GM03348 (cell line): ENCODE data around the gene TRIM16.
"Not testable (repeated sequence)": the region's sequence is repeated elsewhere in the genome, so short reads cannot be mapped to it uniquely, and the experiment has no call there.

ENCODE experiments used
- DNase-seq: peaks from one replicate; pipeline ENCODE4 v3.0.0; 2012; ENCODE audit warnings: low spot score

Gene TRIM16

DNA sequence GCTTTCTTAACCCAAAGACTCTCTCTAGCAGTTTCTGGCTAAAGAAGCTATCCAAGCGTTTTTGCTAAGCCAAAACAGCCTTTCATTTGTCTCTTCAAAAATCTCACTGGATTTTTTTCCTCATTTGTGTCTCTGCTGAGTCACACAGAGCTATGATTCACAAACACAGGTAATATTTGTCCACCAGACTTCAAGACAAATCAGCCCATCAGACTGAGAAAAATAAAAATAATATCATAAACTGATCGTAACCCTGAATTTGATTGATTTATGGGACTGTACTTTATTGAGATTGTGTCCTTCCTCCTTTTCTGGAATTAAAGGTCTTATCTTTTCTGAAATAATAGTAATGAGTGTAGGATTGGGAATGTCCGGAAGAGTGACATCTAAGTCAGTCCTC is 25.8 kb downstream of the TRIM16 start:
- DNase-seq: no peak

DNA sequence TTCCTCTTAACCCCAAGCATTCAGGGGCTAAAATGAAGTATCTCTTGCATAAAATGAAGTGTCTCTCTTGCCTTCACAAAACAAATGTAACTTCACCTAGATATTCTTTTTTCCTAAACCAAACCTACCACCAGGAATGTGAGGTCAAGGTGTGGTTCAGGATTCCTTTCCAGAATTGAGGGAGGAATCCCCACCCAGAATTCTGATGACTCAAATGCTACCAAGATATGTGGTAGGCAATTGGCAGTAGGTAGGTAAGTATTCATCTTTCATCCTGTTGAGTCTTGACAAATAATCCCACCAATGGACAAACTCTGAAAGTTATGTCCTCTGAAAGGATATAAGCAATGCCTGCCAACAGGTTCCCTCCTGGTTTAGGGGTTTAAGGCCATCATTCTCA is 26.2 kb downstream of the TRIM16 start:
- no peak for DNase-seq

GRCh38 chr17:15654886-15655561 is 29.1 kb downstream of the TRIM16 start:
- DNase-seq: no peak

GRCh38 chr17:15654401-15654800 is 29.7 kb downstream of the TRIM16 start:
- DNase-seq: not testable (repeated sequence)

GRCh38 chr17:15652960-15653359 is 31.2 kb downstream of the TRIM16 start:
- DNase-seq: no peak

DNA sequence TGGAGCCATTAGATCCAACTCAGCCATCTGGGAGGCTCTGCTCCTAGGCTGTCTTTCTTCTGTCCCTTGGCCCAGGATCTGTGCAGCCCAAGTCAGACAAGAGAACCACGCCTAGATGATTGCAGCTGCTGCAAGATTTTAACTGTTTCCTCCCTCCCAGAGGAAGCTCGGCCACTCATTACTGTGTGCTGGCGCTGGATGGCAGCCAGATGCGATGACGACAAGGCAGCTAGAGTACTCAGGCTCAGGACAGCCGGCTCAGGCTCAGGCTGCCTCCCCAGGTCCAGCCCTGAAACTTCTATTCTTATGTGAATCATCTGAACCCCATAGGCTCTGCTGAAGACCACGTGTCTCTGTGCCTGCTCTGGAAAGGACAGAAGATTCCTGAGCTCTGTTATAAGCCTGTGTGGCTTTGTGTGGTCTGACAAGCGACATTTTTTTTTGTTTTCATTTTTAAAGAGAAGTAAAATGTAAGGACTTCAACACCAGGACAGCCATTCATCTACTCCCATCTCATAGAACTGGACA is 32.5 kb downstream of the TRIM16 start:
- peak; percentile 94 for DNase-seq

GRCh38 chr17:15650741-15651582 is 33.1 kb downstream of the TRIM16 start:
- no peak for DNase-seq

- DNase-seq: peak; percentile 54
Observed at GRCh38 chr17:15649861-15650421, 34.2 kb downstream of the TRIM16 start.

DNA sequence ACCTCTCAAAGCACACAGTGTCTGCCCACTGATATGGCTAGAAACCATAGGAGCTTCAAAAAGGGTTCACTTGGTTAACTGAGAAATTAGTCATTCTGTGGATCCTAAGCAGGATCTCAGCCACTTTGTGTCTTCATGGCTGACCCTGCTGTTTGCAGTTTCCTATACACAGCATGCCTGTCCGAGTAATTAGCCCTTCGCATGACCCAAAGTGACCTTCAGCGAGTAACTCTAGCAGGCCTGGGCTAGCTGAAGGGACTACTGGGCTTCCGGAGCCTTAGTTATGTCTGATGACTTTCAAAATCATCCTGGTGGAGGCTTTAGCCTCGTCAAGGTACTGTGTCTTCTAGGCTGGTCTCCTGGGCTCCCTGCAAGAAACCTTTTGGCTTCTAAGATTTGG is 35.7 kb downstream of the TRIM16 start:
- no peak for DNase-seq

GRCh38 chr17:15645942-15646312 is 38.2 kb downstream of the TRIM16 start:
- DNase-seq: not testable (repeated sequence)

GRCh38 chr17:15645099-15645941 is 38.8 kb downstream of the TRIM16 start:
- DNase-seq: not testable (repeated sequence)

DNA sequence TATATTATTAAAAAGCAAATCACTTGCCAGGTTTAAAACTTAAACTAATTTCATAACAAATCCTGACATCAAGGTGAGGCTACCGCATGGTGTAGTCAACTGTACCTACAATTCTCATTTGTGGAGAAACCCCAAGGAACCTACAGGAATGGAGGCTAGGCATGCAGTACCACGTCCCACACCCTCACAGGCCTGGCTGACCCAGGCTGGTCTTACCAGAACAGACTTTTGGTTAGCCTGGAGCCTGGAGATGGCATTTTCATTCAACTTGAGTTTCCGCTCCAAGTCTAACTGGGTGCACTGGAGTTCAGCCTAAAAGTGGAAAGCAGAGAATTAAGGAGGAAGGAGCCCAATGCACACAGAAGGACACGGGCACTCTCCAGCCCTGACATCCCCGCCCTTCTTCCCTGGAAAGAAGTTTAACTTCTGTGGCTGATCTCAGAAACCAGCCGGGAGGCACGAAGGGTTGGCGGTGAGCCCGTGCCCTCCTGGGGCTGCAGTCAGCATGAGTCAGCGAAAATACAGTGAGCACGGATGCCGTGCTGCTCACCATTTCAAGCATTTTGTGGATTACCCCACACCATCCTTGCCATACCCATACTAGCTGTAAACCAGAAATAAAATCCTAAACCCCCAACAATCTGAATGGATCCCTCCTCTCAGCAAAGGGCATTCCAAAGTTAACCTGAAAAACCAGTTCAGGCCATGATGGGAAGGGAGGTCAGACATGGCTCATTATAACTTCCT is 41.4 kb downstream of the TRIM16 start:
- DNase-seq: not testable (repeated sequence)

DNA sequence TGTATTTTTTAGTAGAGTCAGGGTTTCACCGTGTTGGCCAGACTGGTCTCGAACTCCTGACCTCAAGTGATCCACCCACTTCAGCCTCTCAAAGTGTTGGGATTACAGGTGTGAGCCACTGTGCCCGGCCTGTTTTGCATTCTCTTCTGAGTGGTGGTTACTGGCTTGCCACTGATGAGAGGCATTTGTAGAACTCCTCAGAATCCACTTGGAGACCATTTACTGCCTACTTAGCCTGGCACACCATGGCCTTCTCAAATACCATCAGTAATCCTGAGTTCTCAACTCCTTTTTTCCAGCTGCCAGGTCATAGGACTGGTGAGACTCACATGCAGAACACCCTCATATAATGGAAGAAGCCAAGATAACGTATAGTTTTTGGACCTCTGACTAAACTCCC is 42.1 kb downstream of the TRIM16 start:
- DNase-seq: not testable (repeated sequence)

DNA sequence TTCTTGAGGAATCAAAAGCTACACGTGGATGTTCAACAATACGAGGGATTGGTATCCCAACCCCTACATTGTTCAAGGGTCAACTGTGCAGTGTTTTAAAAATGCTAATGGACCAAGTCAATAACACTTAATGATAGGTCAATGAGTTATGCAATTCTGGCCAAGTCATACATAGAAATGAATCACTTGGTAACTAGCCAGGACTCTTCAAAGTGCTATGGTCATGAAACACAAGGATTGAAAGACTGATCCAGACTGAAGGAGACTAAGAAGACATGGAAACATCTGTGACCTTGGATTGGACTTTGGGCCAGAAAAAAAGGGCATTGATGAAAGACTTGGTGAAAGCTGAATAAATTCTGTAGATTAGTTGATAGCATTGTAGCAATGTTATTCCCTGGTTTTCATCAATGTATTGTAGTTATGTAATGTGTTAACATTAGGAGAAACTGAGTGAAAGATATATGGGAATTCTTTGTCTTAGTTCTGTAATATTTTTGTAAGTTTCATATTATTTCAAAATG is 53.1 kb downstream of the TRIM16 start:
- DNase-seq: not testable (repeated sequence)

DNA sequence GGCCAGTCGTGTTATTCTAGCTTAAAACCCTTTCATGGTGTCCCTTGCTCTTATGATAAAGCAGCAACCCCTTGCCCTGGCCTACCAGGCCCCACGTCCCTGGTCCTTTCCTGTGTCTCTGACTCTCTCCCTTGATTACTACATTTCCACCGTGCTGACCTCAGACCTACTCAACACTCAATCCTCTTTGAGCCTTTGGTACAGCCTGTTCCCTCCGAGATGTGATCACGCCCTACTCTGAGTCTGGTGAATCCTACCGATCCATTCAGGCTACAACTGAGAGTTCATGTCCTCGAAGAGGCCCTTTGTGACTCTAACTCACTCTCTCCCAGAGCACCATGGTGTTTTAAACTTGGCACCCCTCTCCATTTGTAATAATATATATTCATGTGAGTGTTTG is 54.1 kb downstream of the TRIM16 start:
- not testable (repeated sequence) for DNase-seq

GRCh38 chr17:15623661-15624209 is 60.4 kb downstream of the TRIM16 start:
- DNase-seq: not testable (repeated sequence)

- DNase-seq: not testable (repeated sequence)
Observed at GRCh38 chr17:15623255-15623654, 60.9 kb downstream of the TRIM16 start.

DNA sequence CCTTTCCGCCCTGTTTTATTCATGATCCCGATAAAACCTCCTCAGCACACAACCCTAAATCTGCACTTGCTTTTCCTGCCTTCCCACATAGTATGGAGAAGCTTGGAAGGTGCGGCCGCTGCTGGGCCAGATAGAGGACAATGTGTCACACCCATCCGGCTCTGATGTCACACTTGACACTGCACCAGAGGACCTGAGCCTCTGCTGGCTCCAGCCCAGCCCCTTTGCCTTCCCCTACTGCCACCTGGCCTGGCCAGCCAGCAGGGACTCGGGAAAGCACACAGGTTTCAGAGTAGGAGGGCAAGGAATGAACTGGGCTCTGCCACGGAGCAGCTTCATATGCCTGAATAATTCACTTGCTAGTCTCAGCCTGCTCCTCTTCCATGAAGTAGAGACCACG is 62.0 kb downstream of the TRIM16 start:
- not testable (repeated sequence) for DNase-seq

GRCh38 chr17:15619331-15620058 is 64.6 kb downstream of the TRIM16 start, which contains the start of gene FBXW10B:
TSS of gene FBXW10B (minus strand) at chr17:15619704. CDS start at chr17:15619512, 192 bp downstream.
- not testable (repeated sequence) for DNase-seq

GRCh38 chr17:15616828-15617227 is 67.3 kb downstream of the TRIM16 start:
- not testable (repeated sequence) for DNase-seq
